ENCODE data around the gene MYLK4. TPM values are rescaled to one million over a fixed set of nuclear protein-coding genes. Genes with fewer than 3 reads are reported as not detected.

Gene MYLK4
- total RNA-seq, 1 donor from 2014 or later = 1.2 TPM

DNA sequence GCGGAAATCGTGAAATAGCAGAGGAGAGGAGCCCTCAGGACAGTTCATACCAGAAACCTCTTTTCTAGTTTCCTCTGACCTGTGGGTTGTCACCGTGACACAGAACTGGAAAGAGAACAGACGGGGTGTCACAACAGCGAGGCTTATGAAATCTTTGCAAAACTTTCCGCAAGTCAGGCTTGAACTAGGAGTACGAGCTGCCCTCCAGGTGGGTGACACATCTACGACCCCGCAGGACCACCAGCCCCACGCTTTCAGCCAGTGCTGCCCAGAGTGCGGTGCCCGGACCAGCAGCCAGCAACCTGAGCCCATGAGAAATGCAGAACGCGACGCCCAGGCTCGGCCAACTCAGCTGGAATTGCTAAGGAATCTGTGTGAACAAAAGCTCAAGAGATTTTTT lies 45.2 kb upstream of the MYLK4 start:
- no peak for DNase-seq
- intact Hi-C loops (cut with micrococcal nuclease) = no loop called here
- Histone ChIP-seq H3K27me3 (ENCODE audit: low read depth) (no peaks in the 10 kb centered on the region), H3K27ac (replicated peaks) (no peak overlapping the region), H3K4me1 (peaks cover 51% of the 10 kb centered on the region), H3K4me3 (no peak overlapping the region), H3K36me3 (no peaks in the 10 kb centered on the region), H3K9me3 (replicated peaks) (no peaks in the 10 kb centered on the region)
- TF ChIP-seq, protein P1, sequence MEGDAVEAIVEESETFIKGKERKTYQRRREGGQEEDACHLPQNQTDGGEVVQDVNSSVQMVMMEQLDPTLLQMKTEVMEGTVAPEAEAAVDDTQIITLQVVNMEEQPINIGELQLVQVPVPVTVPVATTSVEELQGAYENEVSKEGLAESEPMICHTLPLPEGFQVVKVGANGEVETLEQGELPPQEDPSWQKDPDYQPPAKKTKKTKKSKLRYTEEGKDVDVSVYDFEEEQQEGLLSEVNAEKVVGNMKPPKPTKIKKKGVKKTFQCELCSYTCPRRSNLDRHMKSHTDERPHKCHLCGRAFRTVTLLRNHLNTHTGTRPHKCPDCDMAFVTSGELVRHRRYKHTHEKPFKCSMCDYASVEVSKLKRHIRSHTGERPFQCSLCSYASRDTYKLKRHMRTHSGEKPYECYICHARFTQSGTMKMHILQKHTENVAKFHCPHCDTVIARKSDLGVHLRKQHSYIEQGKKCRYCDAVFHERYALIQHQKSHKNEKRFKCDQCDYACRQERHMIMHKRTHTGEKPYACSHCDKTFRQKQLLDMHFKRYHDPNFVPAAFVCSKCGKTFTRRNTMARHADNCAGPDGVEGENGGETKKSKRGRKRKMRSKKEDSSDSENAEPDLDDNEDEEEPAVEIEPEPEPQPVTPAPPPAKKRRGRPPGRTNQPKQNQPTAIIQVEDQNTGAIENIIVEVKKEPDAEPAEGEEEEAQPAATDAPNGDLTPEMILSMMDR (IDR thresholded peaks at IDR 0.05; ENCODE audit: borderline replicate concordance) = no peak

DNA sequence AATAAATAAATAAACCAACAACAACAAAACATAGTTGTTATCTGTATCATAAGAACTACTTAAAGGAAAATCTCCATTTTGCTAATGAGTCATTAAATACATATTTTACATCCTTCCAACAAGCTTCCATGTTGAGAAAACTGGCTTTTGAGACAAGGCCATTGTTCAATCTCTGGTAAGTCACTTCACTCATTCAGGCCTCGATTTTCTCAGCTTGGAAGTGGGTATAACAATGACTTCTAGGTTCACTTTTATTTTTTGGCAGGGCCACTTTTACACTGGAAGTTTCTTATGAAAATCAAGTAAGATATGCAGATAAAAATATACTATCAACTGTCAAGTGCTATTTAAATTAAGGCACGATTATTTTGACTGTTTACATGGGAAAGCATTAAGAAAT lies 44.4 kb upstream of the MYLK4 start:
- intact Hi-C loops (cut with micrococcal nuclease) = no loop called here
- H3K4me3 ChIP-seq = no peak overlapping the region
- H3K9me3 ChIP-seq (replicated peaks) = no peaks in the 10 kb centered on the region
- no peaks in the 10 kb centered on the region for H3K36me3 ChIP-seq
- peaks cover 51% of the 10 kb centered on the region for H3K4me1 ChIP-seq
- H3K27ac ChIP-seq (replicated peaks) = no peak overlapping the region
- no peak for DNase-seq
- H3K27me3 ChIP-seq (ENCODE audit: low read depth) = no peaks in the 10 kb centered on the region
- TF ChIP-seq, protein P1 (IDR thresholded peaks at IDR 0.05; ENCODE audit: borderline replicate concordance) = no peak

DNA sequence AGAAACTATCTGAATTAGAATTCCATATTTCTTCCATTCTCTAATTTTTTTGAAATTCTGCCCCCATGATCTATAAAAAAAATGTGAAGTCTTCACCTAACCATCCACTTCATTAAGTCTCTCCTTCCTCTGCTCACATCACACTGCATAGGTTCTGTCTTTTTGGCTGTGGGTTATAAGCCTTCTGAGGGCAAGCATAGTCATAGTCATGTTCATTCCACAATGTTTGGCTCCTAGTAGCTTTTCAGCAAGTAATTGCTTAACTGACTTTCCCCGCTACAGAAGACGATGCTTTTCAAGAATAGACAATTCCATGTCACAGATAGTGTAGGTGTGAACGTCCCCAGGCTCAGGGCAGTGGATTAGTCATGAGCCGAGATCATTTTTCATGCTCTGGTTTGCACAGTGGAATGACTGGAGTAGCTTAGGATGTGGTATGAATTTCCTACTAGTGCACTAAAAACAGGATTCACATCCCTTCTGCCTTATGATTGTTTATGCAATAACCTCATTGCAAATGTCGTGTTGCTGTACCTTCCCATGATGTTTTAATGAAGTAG lies 43.5 kb upstream of the MYLK4 start:
- Histone ChIP-seq H3K4me1 (peaks cover 44% of the 10 kb centered on the region), H3K27ac (replicated peaks) (no peak overlapping the region), H3K4me3 (no peak overlapping the region), H3K9me3 (replicated peaks) (no peaks in the 10 kb centered on the region), H3K27me3 (ENCODE audit: low read depth) (no peaks in the 10 kb centered on the region), H3K36me3 (no peaks in the 10 kb centered on the region)
- intact Hi-C loops (cut with micrococcal nuclease) = no loop called here
- TF ChIP-seq, protein P1 (IDR thresholded peaks at IDR 0.05; ENCODE audit: borderline replicate concordance) = no peak
- DNase-seq = no peak

DNA sequence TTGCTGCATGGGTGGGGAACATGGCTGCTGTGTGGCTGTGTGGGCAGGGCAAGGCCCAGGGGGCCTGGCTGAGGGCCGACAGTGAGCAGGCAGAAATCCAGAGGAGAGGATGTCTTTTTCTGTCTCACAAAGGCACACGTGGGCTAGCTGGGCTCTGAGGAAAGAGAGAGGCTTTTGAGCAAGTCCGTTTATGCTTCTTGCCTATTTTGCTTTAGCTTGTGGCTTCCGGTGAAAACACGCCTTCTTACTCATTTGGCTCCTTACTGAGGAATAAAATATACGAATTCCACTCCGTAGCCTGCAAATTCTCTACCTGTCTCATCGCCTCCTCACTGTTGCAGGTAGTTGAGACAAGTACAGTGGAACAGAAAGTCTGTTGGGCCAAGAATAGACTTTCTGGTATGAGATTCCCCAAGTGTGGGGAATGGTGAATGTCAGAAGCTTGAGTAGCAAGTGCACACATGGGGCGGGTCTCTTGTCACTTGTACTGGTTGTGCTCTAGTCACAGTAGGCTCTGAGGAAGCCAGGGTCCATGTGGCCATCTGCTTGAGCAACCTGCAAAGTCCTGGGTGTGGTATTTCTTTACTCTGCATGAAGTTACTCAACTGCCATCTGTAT lies 42.9 kb upstream of the MYLK4 start:
- H3K9me3 ChIP-seq (replicated peaks) = no peaks in the 10 kb centered on the region
- no peak for DNase-seq
- TF ChIP-seq, protein P1 (IDR thresholded peaks at IDR 0.05; ENCODE audit: borderline replicate concordance) = no peak
- H3K27me3 ChIP-seq (ENCODE audit: low read depth) = no peaks in the 10 kb centered on the region
- no peaks in the 10 kb centered on the region for H3K36me3 ChIP-seq
- intact Hi-C loops (cut with micrococcal nuclease) = no loop called here
- peaks cover 44% of the 10 kb centered on the region for H3K4me1 ChIP-seq
- no peak overlapping the region for H3K4me3 ChIP-seq
- peak overlapping the region; percentile 36 for H3K27ac ChIP-seq (replicated peaks)

DNA sequence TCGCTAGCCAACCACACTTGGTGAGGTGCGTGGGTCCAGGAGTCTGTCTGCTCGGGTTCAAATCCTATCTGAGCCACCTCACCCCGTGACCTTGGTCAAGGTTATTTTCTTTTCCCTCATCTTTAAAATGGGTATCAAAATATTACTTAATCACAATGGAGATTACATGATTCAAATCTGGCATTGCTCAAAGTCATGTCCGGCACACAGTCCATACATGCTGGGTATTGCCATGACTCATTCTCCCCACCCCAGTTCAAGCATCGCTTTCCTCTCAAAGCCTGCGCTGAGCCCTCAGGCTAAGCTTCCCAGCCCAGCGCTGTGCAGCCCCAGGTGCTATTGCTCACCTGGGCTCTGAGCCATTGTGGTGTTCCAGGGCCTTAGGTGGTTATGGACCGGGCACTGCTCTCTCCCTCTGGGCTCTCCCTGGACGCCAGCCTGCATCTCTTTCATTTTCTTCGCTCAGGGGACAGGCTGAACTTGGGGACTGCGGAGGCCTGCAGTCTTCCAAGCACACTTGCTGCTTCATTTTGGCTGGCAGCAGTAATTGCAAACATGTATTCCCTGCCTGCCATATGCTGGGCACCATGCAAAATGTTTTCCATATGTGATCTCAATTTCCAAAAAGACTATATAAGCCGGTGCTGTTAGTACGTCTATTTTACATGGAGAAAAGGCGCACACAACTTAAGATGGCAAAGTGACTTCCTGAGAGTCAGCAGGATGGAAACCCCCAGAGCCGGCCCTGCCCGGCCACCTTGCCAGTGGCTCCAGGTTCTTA lies 41.8 kb upstream of the MYLK4 start:
- no peak for DNase-seq
- H3K27ac ChIP-seq (replicated peaks) = peak overlapping the region; percentile 76
- H3K27me3 ChIP-seq (ENCODE audit: low read depth) = no peaks in the 10 kb centered on the region
- H3K9me3 ChIP-seq (replicated peaks) = no peaks in the 10 kb centered on the region
- TF ChIP-seq, protein P1 (IDR thresholded peaks at IDR 0.05; ENCODE audit: borderline replicate concordance) = no peak
- H3K36me3 ChIP-seq = no peaks in the 10 kb centered on the region
- H3K4me3 ChIP-seq = no peak overlapping the region
- H3K4me1 ChIP-seq = peaks cover 43% of the 10 kb centered on the region
- intact Hi-C loops (cut with micrococcal nuclease) = no loop called here
